SJCRH30 (cell line): ENCODE data around the gene ELP2. TPM values are rescaled to one million over a fixed set of nuclear protein-coding genes. Genes with fewer than 3 reads are reported as not detected.
"Not testable (repeated sequence)": the region's sequence is repeated elsewhere in the genome, so short reads cannot be mapped to it uniquely, and the experiment has no call there.

Source experiments
- DNase-seq, 2 experiments: peaks; one replicate each; pipeline ENCODE4 v3.0.0-alpha.2; 2015 to 2020
- H3K27ac ChIP-seq: fragments of 250-450 bp; sonication (Bioruptor Pico); 2 replicates; pipeline ENCODE4 v1.5.1; 2020; ENCODE audit warnings: mild to moderate bottlenecking, moderate library complexity
- H3K27me3 ChIP-seq: fragments of 250-450 bp; sonication (Bioruptor Pico); 2 replicates; pipeline ENCODE4 v1.5.1; 2020; ENCODE audit warnings: mild to moderate bottlenecking, moderate library complexity
- H3K36me3 ChIP-seq: fragments of 250-450 bp; sonication (Bioruptor Pico); 2 replicates; pipeline ENCODE4 v1.5.1; 2020; ENCODE audit warnings: mild to moderate bottlenecking, moderate library complexity
- H3K4me1 ChIP-seq: fragments of 250-450 bp; sonication (Bioruptor Pico); 2 replicates; pipeline ENCODE4 v1.5.1; 2020; ENCODE audit warnings: mild to moderate bottlenecking, moderate library complexity
- H3K4me3 ChIP-seq: fragments of 250-450 bp; sonication (Bioruptor Pico); 2 replicates; pipeline ENCODE4 v1.5.1; 2020; ENCODE audit warnings: mild to moderate bottlenecking, moderate library complexity
- H3K9me3 ChIP-seq: fragments of 250-450 bp; sonication (Bioruptor Pico); replicated peaks from 2 replicates; pipeline ENCODE4 v1.5.1; 2020; ENCODE audit warnings: mild to moderate bottlenecking, moderate library complexity
- total RNA-seq: library from RNA; depleted of rRNA; stranded (reverse); fragments of >200 nt; shearing (Covaris generic); gene quantifications from 2 replicates; pipeline ENCODE4 v1.2.3, GENCODE V29; 2014

The ELP2 gene
- total RNA-seq, 1 experiment from 2014 or later = 72.2 TPM

DNA sequence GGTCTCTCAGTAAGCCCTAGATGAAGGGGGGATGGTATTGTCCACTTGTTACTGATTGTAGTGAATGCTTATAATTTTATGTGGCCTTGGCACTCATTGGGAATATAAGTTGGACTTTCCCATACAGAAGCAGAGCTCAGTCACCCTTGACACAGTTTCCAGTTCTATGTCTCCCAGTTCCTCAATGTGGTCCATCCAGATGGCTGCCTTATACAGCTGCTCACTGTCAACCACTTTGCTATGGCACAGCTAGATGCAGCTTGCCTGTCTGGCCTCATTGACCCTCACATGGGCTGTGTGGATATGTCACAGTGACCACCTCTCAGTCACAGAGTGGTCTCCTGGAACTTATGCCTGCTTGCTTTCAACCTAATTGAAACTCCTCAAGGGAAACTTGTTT, 22.2 kb upstream of the ELP2 start:
- Histone ChIP-seq H3K9me3 (no peaks in the 10 kb centered on the region), H3K4me1 (no peaks in the 10 kb centered on the region)
- no peak for DNase-seq

DNA sequence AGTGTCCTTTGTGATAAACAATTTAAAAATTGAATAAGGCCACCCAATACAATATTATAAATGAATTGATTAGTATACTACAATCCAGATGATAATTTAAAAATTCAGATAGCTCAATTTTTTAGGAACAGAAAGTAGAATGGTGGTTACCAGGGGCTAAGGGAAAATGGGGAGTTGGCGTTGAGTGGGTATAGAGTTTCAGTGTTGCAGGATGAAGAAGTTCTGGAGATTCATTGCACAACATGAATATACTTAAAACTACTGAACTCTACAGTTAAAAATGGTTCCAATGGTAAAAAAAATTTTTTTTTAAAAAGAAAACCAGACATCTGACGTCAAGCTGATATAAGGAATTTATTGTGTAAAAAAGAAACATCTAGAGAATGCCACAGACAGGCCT, 21.5 kb upstream of the ELP2 start:
- Histone ChIP-seq H3K27me3 (no peaks in the 10 kb centered on the region), H3K36me3 (peaks cover 7% of the 10 kb centered on the region; the same call in 1 of the 2 replicates), H3K9me3 (no peaks in the 10 kb centered on the region), H3K4me1 (no peaks in the 10 kb centered on the region), H3K4me3 (no peak overlapping the region), H3K27ac (no peak overlapping the region)
- DNase-seq = no peak

More for the DNA sequence above, 22.2 kb upstream of the ELP2 start:
- H3K36me3 ChIP-seq = peaks cover 7% of the 10 kb centered on the region; the same call in 1 of the 2 replicates
- no peak overlapping the region for H3K27ac ChIP-seq
- no peak overlapping the region for H3K4me3 ChIP-seq
- no peaks in the 10 kb centered on the region for H3K27me3 ChIP-seq

DNA sequence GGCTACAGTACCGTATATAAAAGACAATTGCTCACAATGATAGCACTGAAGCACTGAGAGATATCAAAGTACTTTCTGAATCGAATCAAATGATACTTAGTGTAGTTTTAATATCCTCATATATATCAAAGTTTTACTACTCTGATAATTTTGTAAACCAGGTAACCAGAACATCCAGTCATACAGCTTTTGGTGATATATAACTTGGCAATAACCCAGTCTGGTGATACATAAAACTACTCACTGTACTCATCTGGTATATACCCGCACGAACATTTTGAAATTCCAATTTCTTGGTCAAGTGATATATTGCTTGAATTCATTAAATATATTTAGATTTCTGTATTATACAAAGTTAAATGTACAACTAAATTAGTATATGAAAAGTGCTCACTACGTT, 21.1 kb upstream of the ELP2 start:
- no peaks in the 10 kb centered on the region for H3K9me3 ChIP-seq
- H3K36me3 ChIP-seq = peaks cover 9% of the 10 kb centered on the region; the same call in 1 of the 2 replicates
- DNase-seq = no peak
- no peak overlapping the region for H3K4me3 ChIP-seq
- no peak overlapping the region for H3K27ac ChIP-seq
- no peaks in the 10 kb centered on the region for H3K4me1 ChIP-seq
- H3K27me3 ChIP-seq = no peaks in the 10 kb centered on the region

DNA sequence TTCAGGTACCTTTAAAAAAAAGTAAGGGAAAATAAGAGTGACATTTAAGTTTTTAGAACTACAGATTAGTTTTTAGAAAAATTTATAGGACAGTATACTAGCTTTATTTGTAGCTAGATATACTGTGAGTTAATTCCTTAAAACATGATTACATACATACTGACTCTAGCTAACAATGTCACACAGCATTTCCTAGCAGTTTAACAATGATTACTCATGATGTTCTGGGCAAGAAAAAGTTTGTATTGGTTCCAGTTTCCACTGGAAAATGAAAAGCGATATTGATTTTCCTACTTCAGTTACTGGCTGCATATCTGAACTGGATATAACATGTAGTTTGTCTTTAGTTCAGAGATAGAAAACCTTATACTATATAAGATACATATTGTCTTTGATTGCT, 20.0 kb upstream of the ELP2 start:
- no peaks in the 10 kb centered on the region for H3K4me1 ChIP-seq
- H3K27ac ChIP-seq = no peak overlapping the region
- DNase-seq = no peak
- no peaks in the 10 kb centered on the region for H3K9me3 ChIP-seq
- H3K36me3 ChIP-seq = peaks cover 11% of the 10 kb centered on the region; the same call in 1 of the 2 replicates
- H3K4me3 ChIP-seq = no peak overlapping the region
- H3K27me3 ChIP-seq = no peaks in the 10 kb centered on the region

GRCh38 chr18:36112302-36112701, 17.4 kb upstream of the ELP2 start:
- Histone ChIP-seq H3K27me3 (no peaks in the 10 kb centered on the region), H3K27ac (no peak overlapping the region), H3K9me3 (no peaks in the 10 kb centered on the region), H3K4me3 (no peak overlapping the region), H3K4me1 (no peaks in the 10 kb centered on the region), H3K36me3 (peaks cover 11% of the 10 kb centered on the region; the same call in 1 of the 2 replicates)
- DNase-seq = no peak

DNA sequence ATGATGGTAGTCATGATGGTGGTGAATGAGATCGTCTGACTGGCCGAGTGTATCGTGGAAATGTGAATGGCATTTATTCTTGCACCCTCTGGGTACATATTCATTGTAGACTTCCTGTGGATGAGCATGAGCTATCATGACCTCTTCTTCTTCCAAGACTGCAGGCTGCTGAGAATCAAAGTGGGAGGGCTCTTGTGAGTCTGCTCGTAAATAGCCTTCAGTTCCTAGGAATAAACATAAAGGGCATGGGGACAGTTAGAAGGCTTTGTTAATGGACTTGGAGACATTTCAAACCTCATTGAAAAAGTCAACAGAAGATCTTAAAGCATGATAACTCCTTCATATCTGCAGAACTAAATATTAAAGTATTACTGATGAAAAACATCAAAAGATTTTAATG, 15.4 kb upstream of the ELP2 start:
- Histone ChIP-seq H3K4me1 (no peaks in the 10 kb centered on the region), H3K9me3 (no peaks in the 10 kb centered on the region), H3K27me3 (no peaks in the 10 kb centered on the region), H3K4me3 (no peak overlapping the region), H3K27ac (no peak overlapping the region), H3K36me3 (peaks cover 11% of the 10 kb centered on the region; the same call in 1 of the 2 replicates)
- no peak for DNase-seq

DNA sequence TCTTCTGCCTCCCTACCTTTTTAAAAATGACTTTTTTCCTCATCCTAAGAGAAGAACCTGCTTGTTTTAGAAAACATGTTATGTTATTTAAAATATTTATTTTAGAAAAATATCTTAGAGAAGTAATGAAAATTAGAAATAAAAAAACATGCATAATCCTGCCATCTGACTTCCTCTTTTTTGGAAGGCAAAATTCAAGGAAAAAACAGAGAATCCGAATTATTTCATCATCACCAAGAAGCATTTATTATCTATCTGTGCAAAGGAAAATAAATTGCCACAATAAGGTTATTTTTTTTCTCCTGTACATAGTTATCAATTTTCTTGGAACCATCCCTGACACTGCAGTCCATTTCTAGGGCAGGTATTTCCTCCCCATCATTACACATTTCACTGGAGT, 15.0 kb upstream of the ELP2 start:
- H3K27ac ChIP-seq = no peak overlapping the region
- peaks cover 11% of the 10 kb centered on the region; the same call in 1 of the 2 replicates for H3K36me3 ChIP-seq
- no peaks in the 10 kb centered on the region for H3K9me3 ChIP-seq
- H3K27me3 ChIP-seq = no peaks in the 10 kb centered on the region
- DNase-seq = no peak
- H3K4me1 ChIP-seq = no peaks in the 10 kb centered on the region
- no peak overlapping the region for H3K4me3 ChIP-seq

- DNase-seq, H3K9me3 ChIP-seq, H3K27ac ChIP-seq, H3K27me3 ChIP-seq, H3K4me1 ChIP-seq, H3K4me3 ChIP-seq: not testable (repeated sequence)
- H3K36me3 ChIP-seq = peaks cover 11% of the 10 kb centered on the region; the same call in 1 of the 2 replicates
These were observed 12.9 kb upstream of the ELP2 start for GRCh38 chr18:36116771-36117170.

DNA sequence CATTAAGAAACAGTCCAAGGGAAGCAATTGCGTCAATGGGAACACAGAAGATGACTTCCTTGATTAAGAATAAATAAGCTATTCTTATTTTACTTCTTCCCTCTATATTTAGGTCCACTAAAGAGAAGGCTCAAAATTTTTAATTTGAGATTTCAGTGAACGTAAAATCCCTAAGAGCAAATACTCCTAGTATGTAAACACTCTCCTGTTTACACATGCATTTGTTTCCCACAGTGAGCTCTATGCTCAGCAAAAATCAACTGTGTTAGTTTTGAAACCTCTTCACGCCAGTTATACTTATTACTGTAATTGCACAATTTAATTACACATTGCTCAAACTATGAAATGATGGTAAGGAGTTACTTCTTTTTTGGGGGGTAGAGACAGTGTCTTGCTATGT, 9.4 kb upstream of the ELP2 start:
- Histone ChIP-seq H3K4me3 (no peak overlapping the region), H3K36me3 (no peaks in the 10 kb centered on the region; the same call in 1 of the 2 replicates), H3K4me1 (no peaks in the 10 kb centered on the region), H3K27ac (no peak overlapping the region), H3K9me3 (no peaks in the 10 kb centered on the region), H3K27me3 (no peaks in the 10 kb centered on the region)
- no peak for DNase-seq

GRCh38 chr18:36124841-36125240, 4.9 kb upstream of the ELP2 start:
- H3K27ac ChIP-seq = no peak overlapping the region
- H3K27me3 ChIP-seq = no peaks in the 10 kb centered on the region
- H3K4me1 ChIP-seq = no peaks in the 10 kb centered on the region
- H3K36me3 ChIP-seq = no peaks in the 10 kb centered on the region; the same call in 1 of the 2 replicates
- no peak for DNase-seq
- H3K9me3 ChIP-seq = no peaks in the 10 kb centered on the region
- no peak overlapping the region for H3K4me3 ChIP-seq

DNA sequence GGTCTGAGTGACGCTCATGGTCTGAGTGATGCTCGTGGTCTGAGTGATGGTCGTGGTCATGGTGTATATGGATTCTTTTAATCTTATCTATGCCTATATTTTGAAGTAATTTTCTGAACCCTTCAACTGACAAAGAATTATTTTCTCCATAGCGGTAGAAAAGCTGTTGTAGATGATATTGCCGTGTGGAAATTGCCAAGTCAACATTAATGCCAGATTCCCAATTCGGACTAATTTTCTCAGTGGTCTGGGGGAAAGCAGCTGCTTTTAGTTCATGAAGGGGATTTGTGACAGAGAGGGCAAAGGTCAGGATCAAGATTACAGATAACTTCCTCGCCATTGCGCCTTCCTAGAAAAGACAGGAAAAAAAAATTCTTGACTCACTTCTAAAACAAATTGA, 3.0 kb upstream of the ELP2 start:
- Histone ChIP-seq H3K27ac (no peak overlapping the region), H3K4me3 (no peak overlapping the region), H3K4me1 (no peaks in the 10 kb centered on the region), H3K27me3 (no peaks in the 10 kb centered on the region), H3K36me3 (no peaks in the 10 kb centered on the region; the same call in 1 of the 2 replicates), H3K9me3 (no peaks in the 10 kb centered on the region)
- DNase-seq = no peak

DNA sequence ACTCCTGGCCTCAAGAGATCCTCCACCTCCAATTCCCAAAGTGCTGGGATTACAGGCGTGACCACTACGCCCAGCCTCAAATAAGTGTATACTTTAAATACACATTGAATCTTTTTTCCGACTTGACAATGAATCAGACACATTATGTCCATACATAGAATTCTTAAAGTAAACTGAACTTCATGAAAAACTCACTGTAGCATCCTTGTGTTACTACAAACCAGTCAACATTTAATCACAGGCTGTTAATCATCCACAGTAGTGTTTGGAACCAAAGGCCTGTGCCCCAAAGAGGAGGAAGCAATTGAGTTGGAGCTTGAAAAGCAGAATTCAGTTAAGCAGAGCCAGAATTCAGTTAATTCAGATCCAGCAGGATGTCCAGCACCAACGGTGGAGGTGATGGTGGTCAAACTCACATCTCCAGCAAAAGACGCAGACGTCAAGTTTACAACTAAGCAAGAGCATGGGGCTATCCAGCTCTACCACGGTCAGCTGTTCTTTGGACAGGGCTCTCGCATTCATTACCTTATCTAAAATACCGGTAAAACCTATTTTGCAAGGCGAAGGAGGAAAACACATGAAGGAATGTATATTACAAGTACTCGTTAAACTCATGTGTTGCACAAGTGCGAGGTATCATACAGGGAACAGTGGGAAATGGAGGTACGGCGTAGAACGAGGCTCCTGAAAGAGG, 1.7 kb upstream of the ELP2 start:
- peak; percentile 2 to 4 for DNase-seq
- Histone ChIP-seq H3K4me1 (no peaks in the 10 kb centered on the region), H3K36me3 (no peaks in the 10 kb centered on the region), H3K9me3 (no peaks in the 10 kb centered on the region), H3K4me3 (peak overlapping the region; percentile 99), H3K27me3 (no peaks in the 10 kb centered on the region), H3K27ac (no peak overlapping the region)

DNA sequence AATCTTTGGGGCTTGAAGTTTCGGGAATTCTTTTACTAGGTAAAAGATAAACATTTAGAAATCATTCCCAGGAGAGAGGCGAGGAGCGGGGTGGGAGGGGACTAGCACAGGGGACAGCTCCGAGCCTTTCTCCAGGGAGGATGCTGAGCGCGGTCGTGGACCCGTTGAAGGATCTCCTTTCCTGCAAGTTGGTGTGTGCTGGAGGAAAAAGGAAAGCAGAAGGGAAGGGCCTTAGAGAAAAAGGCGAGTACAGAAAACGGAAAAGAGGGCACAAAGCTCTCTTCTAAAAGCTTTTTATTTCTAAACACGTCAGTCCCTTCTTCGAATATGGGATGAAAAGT, 1.2 kb upstream of the ELP2 start:
- Histone ChIP-seq H3K36me3 (no peaks in the 10 kb centered on the region), H3K9me3 (no peaks in the 10 kb centered on the region), H3K27ac (peak overlapping the region; percentile 100; the same call in 1 of the 2 replicates), H3K4me1 (no peaks in the 10 kb centered on the region), H3K4me3 (peak overlapping the region; percentile 99), H3K27me3 (no peaks in the 10 kb centered on the region)
- DNase-seq = peak; percentile 17 to 28

GRCh38 chr18:36128907-36129299, 796 bp upstream of the ELP2 start:
- Histone ChIP-seq H3K9me3 (no peaks in the 10 kb centered on the region), H3K27ac (peak overlapping the region; percentile 100), H3K27me3 (no peaks in the 10 kb centered on the region), H3K4me3 (peak overlapping the region; percentile 99), H3K36me3 (no peaks in the 10 kb centered on the region), H3K4me1 (no peaks in the 10 kb centered on the region)
- no peak for DNase-seq

GRCh38 chr18:36130039-36130831, 536 bp downstream of the ELP2 start:
- no peaks in the 10 kb centered on the region for H3K9me3 ChIP-seq
- DNase-seq = no peak
- peak overlapping the region; percentile 99 for H3K4me3 ChIP-seq
- peaks cover 2% of the 10 kb centered on the region; the same call in 1 of the 2 replicates for H3K36me3 ChIP-seq
- H3K27me3 ChIP-seq = no peaks in the 10 kb centered on the region
- no peaks in the 10 kb centered on the region for H3K4me1 ChIP-seq
- peak overlapping the region; percentile 100 for H3K27ac ChIP-seq
